Endodermal cell (in vitro differentiated cells): ENCODE results near the gene IL1R1. TPM values are rescaled to one million over a fixed set of nuclear protein-coding genes. Genes with fewer than 3 reads are reported as not detected.

ENCODE experiments used
- DNase-seq: peaks from one replicate; pipeline ENCODE4 v3.0.0-alpha.2; 2017
- H3K27ac ChIP-seq: 2 replicates; pipeline ENCODE4 v1.5.1; 2013; ENCODE audit warnings: mild to moderate bottlenecking, low read depth, low read length, moderate library complexity
- H3K27me3 ChIP-seq: 2 replicates; pipeline ENCODE4 v1.6.1; 2013; ENCODE audit warnings: mild to moderate bottlenecking, low read length, moderate library complexity; ENCODE audit not compliant: insufficient read depth, control insufficient read depth, poor library complexity, severe bottlenecking
- H3K36me3 ChIP-seq: 2 replicates; pipeline ENCODE4 v1.7.0; 2013; ENCODE audit warnings: mild to moderate bottlenecking, low read length, moderate library complexity; ENCODE audit not compliant: control insufficient read depth, insufficient read depth
- H3K4me1 ChIP-seq: one replicate; pipeline ENCODE4 v1.7.0; 2013; ENCODE audit warnings: low read length; ENCODE audit not compliant: control insufficient read depth, insufficient read depth
- H3K4me3 ChIP-seq: 2 replicates; pipeline ENCODE4 v1.5.1; 2013; ENCODE audit warnings: mild to moderate bottlenecking, low read length, moderate library complexity
- H3K9ac ChIP-seq: 2 replicates; pipeline ENCODE4 v1.6.1; 2013; ENCODE audit warnings: mild to moderate bottlenecking, low read length, moderate library complexity; ENCODE audit not compliant: poor library complexity, severe bottlenecking; ENCODE audit errors: extremely low read depth
- H3K9me3 ChIP-seq: 2 replicates; pipeline ENCODE4 v1.6.1; 2013; ENCODE audit warnings: mild to moderate bottlenecking, low read length, moderate library complexity; ENCODE audit not compliant: control insufficient read depth
- H3K27ac Mint-ChIP-seq: 2 replicates; pipeline ENCODE4 v1.8.0; 2020; ENCODE audit warnings: mixed read lengths
- H3K27me3 Mint-ChIP-seq: 2 replicates; pipeline ENCODE4 v1.8.0; 2021; ENCODE audit warnings: mild to moderate bottlenecking, mixed read lengths; ENCODE audit not compliant: insufficient read depth
- H3K36me3 Mint-ChIP-seq: 2 replicates; pipeline ENCODE4 v1.8.0; 2020; ENCODE audit warnings: low read depth, mixed read lengths
- H3K4me1 Mint-ChIP-seq: 2 replicates; pipeline ENCODE4 v1.8.0; 2020; ENCODE audit warnings: mixed read lengths
- H3K4me3 Mint-ChIP-seq: 2 replicates; pipeline ENCODE4 v1.8.0; 2020; ENCODE audit warnings: mild to moderate bottlenecking, moderate library complexity, mixed read lengths
- H3K9me3 Mint-ChIP-seq: 2 replicates; pipeline ENCODE4 v1.8.0; 2020; ENCODE audit warnings: mild to moderate bottlenecking, mixed read lengths
- CTCF ChIP-seq: fragments of 200-600 bp; sonication (generic); conservative IDR thresholded peaks from 2 replicates; pipeline ENCODE4 v1.5.0; 2021; ENCODE audit warnings: antibody characterized with exemption, mild to moderate bottlenecking
- WGBS, 2 experiments: methylation state at CpG; one replicate each; pipeline versions ENCODE4 v1.1.5 to v1.1.7; 2013; ENCODE audit warnings: missing lambda C conversion rate in 2 of 2, mixed read lengths in 1 of 2; ENCODE audit not compliant: insufficient coverage in 1 of 2, insufficient read length in 1 of 2; 5-methylcytosine and 5-hydroxymethylcytosine counted together
- total RNA-seq, 2 donors: library from RNA; stranded (reverse); fragmentation: NEBNext Ultra II Directional in 1 of 2; extraction: Animal tissue kit (Norgen Biotek cat#: 25700) in 1 of 2; gene quantifications; 2 replicates in 1 of 2; 3 replicates in 1 of 2; pipeline ENCODE4 v1.2.1, GENCODE V29; 2021

Gene IL1R1
- total RNA-seq, 2 donors from 2014 or later = 3.0 to 4.1 TPM

GRCh38 chr2:102191501-102191900 is 49.0 kb downstream of the IL1R1 start:
- Histone ChIP-seq H3K36me3 (no peaks in the 10 kb centered on the region), H3K9me3 (no peaks in the 10 kb centered on the region), H3K4me1 (no peaks in the 10 kb centered on the region), H3K9ac (no peak overlapping the region), H3K4me3 (no peak overlapping the region), H3K27ac (no peak overlapping the region), H3K27me3 (peaks cover 39% of the 10 kb centered on the region)
- Mint-ChIP-seq H3K27ac (no peak overlapping the region), H3K4me1 (no peaks in the 10 kb centered on the region), H3K9me3 (peaks cover 4% of the 10 kb centered on the region), H3K27me3 (peaks cover 47% of the 10 kb centered on the region), H3K36me3 (peaks cover 4% of the 10 kb centered on the region), H3K4me3 (no peak overlapping the region)
- WGBS, 2 experiments = 93% methylated on average over 1 of the region's 1 CpG; no CpG with 5 or more reads in 1 of the 2 experiments
- no peak for DNase-seq
- no peak for TF ChIP-seq CTCF

GRCh38 chr2:102193074-102193473 is 50.5 kb downstream of the IL1R1 start:
- Histone ChIP-seq H3K27me3 (peaks cover 32% of the 10 kb centered on the region), H3K9ac (no peak overlapping the region), H3K4me1 (no peaks in the 10 kb centered on the region), H3K4me3 (no peak overlapping the region), H3K9me3 (no peaks in the 10 kb centered on the region), H3K27ac (no peak overlapping the region), H3K36me3 (no peaks in the 10 kb centered on the region)
- H3K27me3 Mint-ChIP-seq = peaks cover 34% of the 10 kb centered on the region
- no peak overlapping the region for H3K4me3 Mint-ChIP-seq
- TF ChIP-seq CTCF = no peak
- H3K36me3 Mint-ChIP-seq = no peaks in the 10 kb centered on the region
- no peaks in the 10 kb centered on the region for H3K4me1 Mint-ChIP-seq
- H3K9me3 Mint-ChIP-seq = peaks cover under 1% of the 10 kb centered on the region
- 97 to 100% methylated on average over 1 of the region's 1 CpG for WGBS, 2 experiments
- DNase-seq = no peak
- H3K27ac Mint-ChIP-seq = no peak overlapping the region

- Histone ChIP-seq H3K27ac (no peak overlapping the region), H3K4me1 (no peaks in the 10 kb centered on the region), H3K27me3 (peaks cover 24% of the 10 kb centered on the region), H3K36me3 (no peaks in the 10 kb centered on the region), H3K9me3 (no peaks in the 10 kb centered on the region), H3K4me3 (no peak overlapping the region), H3K9ac (no peak overlapping the region)
- WGBS, 2 experiments = 72 to 78% methylated on average over 2 to 5 of the region's 5 CpGs
- Mint-ChIP-seq H3K4me1 (peaks cover 13% of the 10 kb centered on the region), H3K27ac (no peak overlapping the region), H3K27me3 (peaks cover 19% of the 10 kb centered on the region), H3K36me3 (no peaks in the 10 kb centered on the region), H3K4me3 (no peak overlapping the region), H3K9me3 (no peaks in the 10 kb centered on the region)
- no peak for DNase-seq
- no peak for TF ChIP-seq CTCF
Observed at GRCh38 chr2:102194609-102195268, 52.2 kb downstream of the IL1R1 start.
